ENCODE data around the gene DENND1B.

DENND1B gene

GRCh38 chr1:197686231-197686630, 89.0 kb downstream of the DENND1B start:
- no peak for DNase-seq (ENCODE audit: low read depth in 2 of 2, low spot score in 1 of 2)

GRCh38 chr1:197685785-197686184, 89.5 kb downstream of the DENND1B start:
- DNase-seq (ENCODE audit: low read depth in 2 of 2, low spot score in 1 of 2): no peak

GRCh38 chr1:197683895-197684553, 91.3 kb downstream of the DENND1B start:
- DNase-seq (ENCODE audit: low read depth in 2 of 2, low spot score in 1 of 2): no peak

DNA sequence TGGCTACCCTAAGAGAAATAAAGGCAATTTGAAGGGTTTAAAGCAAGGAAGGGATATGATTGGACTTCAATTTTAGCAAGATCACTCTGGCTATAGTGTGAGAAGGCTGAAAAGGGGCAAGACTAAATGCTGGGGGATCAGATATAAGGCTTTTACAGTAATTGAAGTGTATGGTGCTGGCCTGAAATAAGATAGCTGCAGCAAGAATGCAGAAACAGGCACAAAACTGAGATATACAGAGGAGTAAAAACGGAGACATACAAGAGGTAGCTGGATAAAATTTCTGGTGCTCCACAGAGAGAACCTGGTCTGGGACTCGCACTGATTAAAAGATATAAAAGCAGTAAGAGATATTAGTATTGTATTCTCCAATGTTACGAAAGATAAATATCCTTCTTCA, 92.0 kb downstream of the DENND1B start:
- no peak for DNase-seq (ENCODE audit: low read depth in 2 of 2, low spot score in 1 of 2)

DNA sequence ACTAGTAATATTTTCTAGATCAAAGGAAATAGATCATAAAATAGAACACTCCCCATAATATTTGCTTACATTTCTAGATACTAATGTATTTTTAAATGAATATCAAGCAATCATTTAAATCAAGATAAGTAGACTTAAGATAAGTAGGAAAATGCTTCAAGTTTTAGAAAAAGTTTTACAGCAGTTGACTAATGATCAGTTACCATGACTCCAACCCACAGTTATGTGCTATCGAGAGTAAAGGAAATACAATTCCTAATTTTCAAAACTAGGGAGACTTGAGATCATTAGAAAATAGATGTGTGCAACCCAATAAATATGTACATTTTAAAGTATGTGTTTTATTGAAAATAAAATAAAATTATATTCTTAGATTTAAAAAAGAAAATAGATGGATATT, 95.0 kb downstream of the DENND1B start:
- DNase-seq (ENCODE audit: low read depth in 2 of 2, low spot score in 1 of 2): no peak

- no peak for DNase-seq (ENCODE audit: low read depth in 2 of 2, low spot score in 1 of 2)
Measured at GRCh38 chr1:197677752-197678295, 97.5 kb downstream of the DENND1B start.

- DNase-seq (ENCODE audit: low read depth in 2 of 2, low spot score in 1 of 2): no peak
Measured at GRCh38 chr1:197677313-197677712, 98.0 kb downstream of the DENND1B start.

GRCh38 chr1:197675583-197676208, 99.6 kb downstream of the DENND1B start:
- no peak for DNase-seq (ENCODE audit: low read depth in 2 of 2, low spot score in 1 of 2)

DNA sequence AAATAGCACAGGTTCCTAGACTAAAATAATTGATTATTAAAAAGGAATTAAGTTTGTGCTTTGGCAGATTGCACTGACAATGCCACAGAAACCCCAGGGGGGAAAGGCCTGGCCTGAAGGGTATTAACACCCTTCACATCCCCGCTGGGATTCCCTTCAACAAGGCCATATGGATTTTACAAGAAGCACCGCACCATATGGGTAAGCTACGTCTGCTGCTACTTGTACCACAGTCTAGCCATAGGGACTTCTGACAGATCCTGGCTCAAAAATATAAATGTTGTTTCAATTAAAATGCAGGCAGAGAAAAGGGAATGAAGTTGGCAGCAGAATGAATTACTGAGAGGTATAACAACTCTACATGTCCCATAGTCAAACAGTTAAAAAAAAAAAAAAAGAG, 101.0 kb downstream of the DENND1B start:
- DNase-seq (ENCODE audit: low read depth in 2 of 2, low spot score in 1 of 2): no peak

- DNase-seq (ENCODE audit: low read depth in 2 of 2, low spot score in 1 of 2): no peak
Measured at GRCh38 chr1:197673292-197673691, 102.0 kb downstream of the DENND1B start.

- DNase-seq (ENCODE audit: low read depth in 2 of 2, low spot score in 1 of 2): no peak
Measured at GRCh38 chr1:197672347-197672746, 102.9 kb downstream of the DENND1B start.

DNA sequence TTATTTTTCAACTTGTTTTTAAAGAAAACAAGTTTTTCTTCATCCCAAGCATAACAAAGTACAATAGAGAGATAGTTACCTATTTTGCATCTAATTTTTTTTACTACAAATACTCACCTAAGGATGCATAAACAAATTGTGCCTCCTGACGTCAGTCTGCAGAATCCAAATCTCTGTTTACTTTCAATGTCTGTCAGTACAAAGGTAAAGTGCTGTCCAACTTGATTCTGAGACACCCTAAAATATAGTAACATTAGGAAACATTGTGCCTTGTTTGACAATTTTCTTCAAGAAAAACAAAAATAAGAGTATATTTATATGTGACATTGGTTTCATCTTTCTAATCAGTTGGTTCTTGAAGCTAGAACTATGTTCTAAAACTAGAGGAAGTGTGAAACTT, 103.4 kb downstream of the DENND1B start:
- no peak for DNase-seq (ENCODE audit: low read depth in 2 of 2, low spot score in 1 of 2)

DNA sequence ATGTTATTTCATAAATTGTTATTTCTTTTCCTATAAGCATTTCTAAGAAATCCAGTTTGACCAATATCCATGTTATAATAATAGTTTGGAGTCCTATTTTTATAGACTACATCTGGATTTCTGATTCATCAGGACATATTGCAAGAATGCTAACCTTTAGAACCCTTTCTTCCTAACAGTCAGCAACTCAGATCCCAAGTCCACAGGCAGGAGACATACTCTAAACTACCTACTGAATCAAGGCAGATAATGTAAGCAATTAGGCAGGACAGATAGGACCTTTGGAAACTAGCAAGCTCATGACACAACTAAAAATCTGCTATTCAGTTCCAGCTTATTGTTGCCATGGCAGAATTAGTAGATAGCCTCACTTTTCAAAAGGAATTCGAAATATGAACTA, 104.1 kb downstream of the DENND1B start:
- no peak for DNase-seq (ENCODE audit: low read depth in 2 of 2, low spot score in 1 of 2)

GRCh38 chr1:197666769-197667285, 108.5 kb downstream of the DENND1B start:
- no peak for DNase-seq (ENCODE audit: low read depth in 2 of 2, low spot score in 1 of 2)

- no peak for DNase-seq (ENCODE audit: low read depth in 2 of 2, low spot score in 1 of 2)
Measured at GRCh38 chr1:197664391-197664790, 110.9 kb downstream of the DENND1B start.

DNA sequence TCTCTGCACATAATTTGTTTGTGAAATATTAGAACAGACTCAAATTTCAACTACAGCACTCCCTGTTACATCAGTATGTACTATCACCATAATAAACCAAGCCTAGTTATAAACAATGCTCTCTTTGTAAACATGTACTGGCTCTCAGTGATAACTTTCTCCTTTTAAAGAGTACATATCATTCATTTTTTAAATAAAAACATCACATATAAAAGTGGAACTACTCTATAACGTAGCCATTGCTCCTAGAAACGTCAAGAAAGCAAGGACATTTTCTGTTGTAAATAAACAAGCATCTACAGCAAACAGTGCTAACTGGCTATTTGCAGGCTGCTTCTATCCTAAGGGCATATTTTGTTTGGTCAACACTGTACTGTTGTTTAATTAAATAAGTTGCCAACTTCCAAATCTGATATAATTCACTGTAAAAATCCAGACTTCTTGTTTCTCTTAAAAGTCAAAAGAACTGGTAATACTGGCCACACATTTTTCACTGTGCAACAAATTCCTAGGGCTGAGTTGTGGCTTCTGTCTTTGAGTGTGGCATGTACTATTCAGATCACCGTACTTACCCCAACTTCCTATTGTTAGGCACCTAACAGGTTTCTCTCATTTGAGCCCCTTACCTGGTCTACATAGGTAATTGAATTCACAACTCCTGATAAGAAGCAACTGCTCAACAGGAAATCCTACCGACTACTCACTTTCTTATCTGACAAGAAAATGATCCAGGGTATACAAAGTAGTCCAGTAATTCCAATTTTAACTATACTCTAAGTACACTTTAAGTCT, 111.9 kb downstream of the DENND1B start:
- DNase-seq (ENCODE audit: low read depth in 2 of 2, low spot score in 1 of 2): no peak

- DNase-seq (ENCODE audit: low read depth in 2 of 2, low spot score in 1 of 2): no peak
Measured at GRCh38 chr1:197660389-197660788, 114.9 kb downstream of the DENND1B start.

DNA sequence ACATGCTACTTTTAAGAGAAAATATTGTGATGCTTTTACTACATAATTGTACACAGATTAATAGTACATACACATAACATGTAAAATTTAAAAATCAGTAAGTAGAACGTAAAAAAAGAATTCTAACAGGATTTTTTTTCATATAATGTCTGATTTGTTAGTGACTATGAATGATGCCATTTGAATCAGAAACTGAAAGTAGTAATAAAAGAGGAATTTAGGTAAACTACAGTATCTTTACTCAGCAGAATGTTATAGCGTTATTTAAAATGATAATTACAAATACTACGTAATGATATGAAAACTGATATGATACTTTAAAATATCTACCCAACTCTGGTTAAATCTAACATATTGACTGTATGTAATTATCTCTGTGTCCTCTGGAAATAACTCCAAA, 116.1 kb downstream of the DENND1B start:
- DNase-seq (ENCODE audit: low read depth in 2 of 2, low spot score in 1 of 2): no peak

DNA sequence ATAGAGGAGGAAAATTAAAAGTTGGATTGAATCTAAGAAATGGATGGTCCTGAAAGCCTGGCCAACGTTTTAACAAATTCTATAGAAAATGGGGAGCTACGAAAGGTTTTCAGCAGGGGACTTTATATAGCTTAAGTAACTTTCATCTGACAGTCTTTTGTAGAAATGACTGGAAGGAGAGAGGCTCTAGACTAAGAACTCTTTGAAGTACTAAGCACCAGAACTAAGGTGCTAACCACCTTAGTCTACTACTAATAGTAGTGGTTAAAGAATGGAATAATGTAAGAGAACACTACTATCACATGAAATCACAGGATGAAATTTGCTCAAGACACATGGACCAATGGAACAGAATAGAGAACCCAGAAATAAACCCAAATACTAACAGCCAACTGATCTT, 126.1 kb downstream of the DENND1B start:
- no peak for DNase-seq (ENCODE audit: low read depth in 2 of 2, low spot score in 1 of 2)

DNA sequence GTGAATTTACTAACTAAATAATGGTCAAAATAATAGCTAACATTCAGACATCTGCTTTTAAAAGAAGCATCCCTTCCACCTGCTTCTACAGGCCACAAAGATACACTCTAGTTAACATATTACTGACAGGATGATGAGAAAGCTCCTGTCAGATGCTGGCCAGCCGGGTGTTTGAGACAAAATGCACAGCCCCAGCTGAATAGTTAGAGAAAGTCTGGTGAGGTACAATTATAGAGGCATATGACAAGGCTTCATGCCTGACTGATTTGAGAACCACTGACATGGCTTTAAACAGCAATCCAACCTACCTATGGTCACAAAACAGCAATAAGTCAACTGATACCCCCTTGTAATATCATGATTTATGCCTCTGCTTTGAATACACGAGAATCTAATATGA, 137.0 kb downstream of the DENND1B start:
- DNase-seq (ENCODE audit: low read depth in 2 of 2, low spot score in 1 of 2): no peak

DNA sequence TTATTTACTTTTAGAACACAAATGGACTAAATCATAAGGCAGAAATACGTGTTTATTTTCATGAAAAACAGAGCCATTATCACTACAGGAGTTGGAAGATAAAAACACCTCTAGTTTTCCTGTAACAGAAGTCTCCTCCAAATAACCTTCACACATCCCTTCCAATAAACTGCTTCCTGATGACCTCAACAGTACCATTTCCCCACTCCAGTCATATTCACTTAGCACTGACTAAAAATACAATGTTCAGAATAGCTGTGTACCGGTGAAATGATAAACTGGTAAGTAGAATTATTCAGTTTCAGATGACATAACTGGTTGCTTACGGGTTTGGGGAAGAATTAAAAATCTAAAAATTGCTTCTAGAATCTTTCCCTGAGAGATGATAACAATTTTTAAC, 137.9 kb downstream of the DENND1B start:
- no peak for DNase-seq (ENCODE audit: low read depth in 2 of 2, low spot score in 1 of 2)

Data from stimulated activated CD8-positive, alpha-beta memory T cell treated with anti-CD3 and anti-CD28 coated beads, Interleukin-4, amount 100 ng/mL, for 4 hours (primary cell).